VCaP (cell line): ENCODE measurements around the gene PACRG.

Source experiments
- H3K27ac ChIP-seq: fragments of 450-650 bp; 2 replicates; pipeline ENCODE4 v1.5.1; 2017
- CTCF ChIP-seq: fragments of 450-650 bp; conservative IDR thresholded peaks from 2 replicates; pipeline ENCODE4 v1.5.1; 2017; ENCODE audit warnings: mild to moderate bottlenecking, moderate library complexity

The PACRG gene

GRCh38 chr6:162934844-162935243 is 207.1 kb downstream of the PACRG start:
- no peak for TF ChIP-seq CTCF
- H3K27ac ChIP-seq = no peak overlapping the region

GRCh38 chr6:162940426-162940825 is 212.7 kb downstream of the PACRG start:
- no peak overlapping the region for H3K27ac ChIP-seq
- TF ChIP-seq CTCF = no peak

- no peak for TF ChIP-seq CTCF
- H3K27ac ChIP-seq = no peak overlapping the region
These were observed 213.4 kb downstream of the PACRG start for GRCh38 chr6:162941128-162941527.

GRCh38 chr6:162942866-162943265 is 215.1 kb downstream of the PACRG start:
- TF ChIP-seq CTCF = no peak
- no peak overlapping the region for H3K27ac ChIP-seq

- TF ChIP-seq CTCF = no peak
- no peak overlapping the region for H3K27ac ChIP-seq
These were observed 215.6 kb downstream of the PACRG start for GRCh38 chr6:162943369-162943768.

GRCh38 chr6:162951164-162951743 is 223.5 kb downstream of the PACRG start:
- no peak for TF ChIP-seq CTCF
- no peak overlapping the region for H3K27ac ChIP-seq

- no peak for TF ChIP-seq CTCF
- H3K27ac ChIP-seq = no peak overlapping the region
These were observed 224.6 kb downstream of the PACRG start for GRCh38 chr6:162952423-162952822.
